ENCODE results near the gene TRIP12.
"Not testable (repeated sequence)": the region's sequence is repeated elsewhere in the genome, so short reads cannot be mapped to it uniquely, and the experiment has no call there.

TRIP12 gene

GRCh38 chr2:229836847-229837246 lies 85.0 kb downstream of the TRIP12 start:
- Histone ChIP-seq H3K4me3 (ENCODE audit: low read depth, low read length) (no peak overlapping the region), H3K36me3 (peaks cover 8% of the 10 kb centered on the region), H3K4me1 (no peaks in the 10 kb centered on the region), H3K9me3 (no peaks in the 10 kb centered on the region), H3K27me3 (no peaks in the 10 kb centered on the region)
- TF ChIP-seq, protein P1, sequence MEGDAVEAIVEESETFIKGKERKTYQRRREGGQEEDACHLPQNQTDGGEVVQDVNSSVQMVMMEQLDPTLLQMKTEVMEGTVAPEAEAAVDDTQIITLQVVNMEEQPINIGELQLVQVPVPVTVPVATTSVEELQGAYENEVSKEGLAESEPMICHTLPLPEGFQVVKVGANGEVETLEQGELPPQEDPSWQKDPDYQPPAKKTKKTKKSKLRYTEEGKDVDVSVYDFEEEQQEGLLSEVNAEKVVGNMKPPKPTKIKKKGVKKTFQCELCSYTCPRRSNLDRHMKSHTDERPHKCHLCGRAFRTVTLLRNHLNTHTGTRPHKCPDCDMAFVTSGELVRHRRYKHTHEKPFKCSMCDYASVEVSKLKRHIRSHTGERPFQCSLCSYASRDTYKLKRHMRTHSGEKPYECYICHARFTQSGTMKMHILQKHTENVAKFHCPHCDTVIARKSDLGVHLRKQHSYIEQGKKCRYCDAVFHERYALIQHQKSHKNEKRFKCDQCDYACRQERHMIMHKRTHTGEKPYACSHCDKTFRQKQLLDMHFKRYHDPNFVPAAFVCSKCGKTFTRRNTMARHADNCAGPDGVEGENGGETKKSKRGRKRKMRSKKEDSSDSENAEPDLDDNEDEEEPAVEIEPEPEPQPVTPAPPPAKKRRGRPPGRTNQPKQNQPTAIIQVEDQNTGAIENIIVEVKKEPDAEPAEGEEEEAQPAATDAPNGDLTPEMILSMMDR (IDR thresholded peaks at IDR 0.05; ENCODE audit: low read depth, low read length), result no peak
- DNase-seq, result no peak

DNA sequence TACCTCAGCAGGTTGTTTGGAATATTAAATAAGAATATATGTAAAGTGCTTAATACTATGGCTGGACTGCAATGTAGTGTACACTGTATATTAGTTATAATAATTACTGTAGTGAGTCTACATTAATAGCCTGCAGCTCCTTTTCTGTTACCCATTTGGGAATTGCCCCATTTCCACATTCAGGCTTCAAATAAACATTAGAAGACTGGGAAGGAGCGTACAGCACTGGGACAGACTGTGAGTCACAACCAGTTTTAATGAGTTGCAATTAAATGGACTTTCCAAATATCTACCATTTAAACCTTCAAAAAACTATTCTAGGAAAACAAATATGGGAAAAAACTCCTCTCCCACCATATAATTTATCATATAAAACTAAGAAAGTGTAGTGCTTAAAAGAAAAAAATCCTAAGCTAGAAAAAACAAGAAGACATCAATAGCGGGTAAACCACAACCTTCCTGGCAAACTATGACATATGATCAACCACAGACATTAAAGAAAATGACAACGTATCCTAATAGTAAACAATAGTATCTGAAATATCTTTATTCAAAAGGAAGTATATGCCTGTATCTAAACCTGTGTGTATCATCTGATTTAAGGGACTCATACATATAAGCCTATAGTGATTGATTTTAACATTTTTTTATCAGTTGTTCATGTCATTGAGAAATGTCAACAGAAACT lies 86.1 kb downstream of the TRIP12 start:
- H3K9me3 ChIP-seq, result no peaks in the 10 kb centered on the region
- no peaks in the 10 kb centered on the region for H3K27me3 ChIP-seq
- peaks cover 4% of the 10 kb centered on the region for H3K36me3 ChIP-seq
- H3K4me3 ChIP-seq (ENCODE audit: low read depth, low read length), result no peak overlapping the region
- TF ChIP-seq, protein P1 (IDR thresholded peaks at IDR 0.05; ENCODE audit: low read depth, low read length), result no peak
- DNase-seq, result no peak
- no peaks in the 10 kb centered on the region for H3K4me1 ChIP-seq

DNA sequence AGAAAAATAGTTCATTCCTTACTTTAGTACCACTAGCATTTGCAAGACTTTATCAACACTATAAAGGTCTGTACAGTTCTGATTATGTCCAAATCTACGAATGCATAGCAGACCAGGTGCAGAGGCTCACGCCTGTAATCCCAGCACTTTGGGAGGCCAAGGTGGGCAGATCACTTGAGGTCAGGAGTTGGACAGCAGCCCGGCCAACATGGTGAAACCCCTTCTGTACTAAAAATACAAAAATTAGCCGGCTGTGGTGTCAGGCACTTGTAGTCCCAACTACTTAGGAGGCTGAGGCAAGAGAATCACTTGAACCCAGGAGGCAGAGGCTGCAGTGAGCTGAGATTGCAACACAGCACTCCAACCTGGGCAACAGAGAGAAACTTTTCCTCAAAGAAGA lies 87.4 kb downstream of the TRIP12 start:
- not testable (repeated sequence) for H3K9me3 ChIP-seq; H3K27me3 ChIP-seq; DNase-seq; H3K4me3 ChIP-seq (ENCODE audit: low read depth, low read length); H3K4me1 ChIP-seq; H3K36me3 ChIP-seq

DNA sequence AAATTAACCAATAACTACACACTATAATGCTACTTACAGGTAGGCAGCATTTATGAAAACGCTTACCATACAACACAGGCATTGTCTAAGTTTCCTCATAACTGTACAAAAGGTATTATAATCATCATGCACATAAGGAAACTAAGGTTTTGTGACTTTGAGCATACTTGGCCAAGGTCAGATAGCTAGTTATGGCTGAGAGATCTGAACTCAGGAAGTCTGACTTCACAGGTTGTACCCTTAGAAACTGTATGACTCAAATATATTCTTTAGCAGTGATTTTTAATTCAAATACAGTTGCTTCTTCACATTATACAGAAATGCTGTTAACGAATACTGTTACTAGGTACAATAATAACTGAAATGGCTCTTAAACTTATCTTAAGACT lies 89.3 kb downstream of the TRIP12 start:
- no peak for DNase-seq
- Histone ChIP-seq H3K4me1 (no peaks in the 10 kb centered on the region), H3K9me3 (no peaks in the 10 kb centered on the region), H3K4me3 (ENCODE audit: low read depth, low read length) (no peak overlapping the region), H3K36me3 (no peaks in the 10 kb centered on the region; the same call in 1 of the 2 replicates), H3K27me3 (no peaks in the 10 kb centered on the region)
- TF ChIP-seq, protein P1 (IDR thresholded peaks at IDR 0.05; ENCODE audit: low read depth, low read length), result no peak

DNA sequence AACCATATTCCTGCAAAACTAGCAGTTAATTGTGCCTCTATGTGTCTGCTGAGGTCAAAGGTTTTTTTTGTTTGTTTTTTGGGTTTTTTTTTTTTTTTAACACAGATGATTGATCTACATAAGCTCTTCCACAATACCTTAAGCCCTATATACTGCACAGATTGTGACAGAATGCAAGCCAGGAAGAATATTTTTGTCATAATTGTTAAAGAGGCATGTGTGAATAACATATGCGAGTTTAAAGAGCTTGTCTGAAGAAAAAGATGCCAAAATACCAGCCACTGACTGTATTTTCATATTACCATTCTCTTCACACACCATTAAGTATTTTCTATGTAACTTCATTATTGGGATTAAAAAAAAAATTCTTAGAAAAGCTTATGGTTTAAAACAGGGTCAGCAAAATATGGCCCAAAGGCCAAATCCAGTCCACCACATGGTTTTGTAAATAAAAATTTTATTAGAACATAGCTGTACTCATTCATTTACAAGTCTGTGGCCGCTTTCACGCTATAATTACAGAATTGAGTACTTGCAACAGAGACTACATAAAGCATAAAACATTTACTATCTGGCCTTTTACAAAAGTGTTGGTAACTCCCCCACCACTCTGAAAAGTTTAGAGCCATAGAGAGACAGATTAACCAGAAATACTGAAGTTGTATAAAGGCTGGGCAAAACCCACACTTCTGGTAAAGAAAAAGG lies 89.9 kb downstream of the TRIP12 start:
- TF ChIP-seq, protein P1 (IDR thresholded peaks at IDR 0.05; ENCODE audit: low read depth, low read length), result no peak
- no peaks in the 10 kb centered on the region for H3K9me3 ChIP-seq
- DNase-seq, result no peak
- H3K36me3 ChIP-seq, result no peaks in the 10 kb centered on the region; the same call in 1 of the 2 replicates
- H3K4me1 ChIP-seq, result no peaks in the 10 kb centered on the region
- no peaks in the 10 kb centered on the region for H3K27me3 ChIP-seq
- no peak overlapping the region for H3K4me3 ChIP-seq (ENCODE audit: low read depth, low read length)

GRCh38 chr2:229825476-229825875 lies 96.3 kb downstream of the TRIP12 start:
- TF ChIP-seq, protein P1 (IDR thresholded peaks at IDR 0.05; ENCODE audit: low read depth, low read length), result peak; percentile 26
- no peak overlapping the region for H3K4me3 ChIP-seq (ENCODE audit: low read depth, low read length)
- DNase-seq, result no peak
- no peaks in the 10 kb centered on the region for H3K9me3 ChIP-seq
- peaks cover 7% of the 10 kb centered on the region for H3K4me1 ChIP-seq
- peaks cover 11% of the 10 kb centered on the region for H3K36me3 ChIP-seq
- no peaks in the 10 kb centered on the region for H3K27me3 ChIP-seq
